A673 (cell line): Measurements from ENCODE around the gene RAB11A. TPM values are rescaled to one million over a fixed set of nuclear protein-coding genes. Genes with fewer than 3 reads are reported as not detected.

Experiments
- BruUV-seq: library from RNA; stranded (reverse); fragments of 400-500 nt; replicated peaks from 2 replicates; lab custom pipeline; 2021; lab: Mats Ljungman, UMichigan
- CTCF ChIA-PET: fragments of 300-600 bp; sonication (Branson Sonifier 250); formaldehyde crosslinking; loops from one replicate; lab custom pipeline; 2022; ENCODE audit warnings: antibody characterized with exemption; lab: Charles Lee
- POLR2A ChIA-PET: fragments of 300-600 bp; sonication (Branson Sonifier 250); formaldehyde crosslinking; loops from one replicate; lab custom pipeline; 2022; ENCODE audit warnings: antibody characterized with exemption; ENCODE audit not compliant: low non-redundant PET; lab: Charles Lee
- DNase-seq: peaks from one replicate; pipeline ENCODE4 v3.0.0-alpha.2; 2015; ENCODE audit warnings: low spot score
- H3K27ac ChIP-seq: fragments of 200-600 bp; sonication (generic); 2 replicates; pipeline ENCODE4 v1.5.1; 2016; ENCODE audit warnings: mixed run types, low read depth, mild to moderate bottlenecking, mixed read lengths, antibody characterized with exemption, low read length; ENCODE audit not compliant: poor library complexity, severe bottlenecking
- H3K27me3 ChIP-seq: fragments of 200-600 bp; sonication (generic); replicated peaks from 2 replicates; pipeline ENCODE4 v1.6.1; 2017; ENCODE audit warnings: mixed run types, low read depth, mild to moderate bottlenecking, mixed read lengths, antibody characterized with exemption, low read length; ENCODE audit not compliant: insufficient read depth, poor library complexity
- H3K36me3 ChIP-seq: fragments of 200-600 bp; sonication (generic); 2 replicates; pipeline ENCODE4 v1.6.1; 2016; ENCODE audit warnings: mixed run types, mild to moderate bottlenecking, mixed read lengths, antibody characterized with exemption, low read length; ENCODE audit not compliant: insufficient read depth, poor library complexity, severe bottlenecking
- H3K4me1 ChIP-seq: fragments of 200-600 bp; sonication (generic); 2 replicates; pipeline ENCODE4 v1.6.1; 2017; ENCODE audit warnings: mixed run types, mild to moderate bottlenecking, mixed read lengths, antibody characterized with exemption, low read length; ENCODE audit not compliant: insufficient read depth, poor library complexity, severe bottlenecking
- H3K4me3 ChIP-seq: fragments of 200-600 bp; sonication (generic); 2 replicates; pipeline ENCODE4 v1.5.1; 2016; ENCODE audit warnings: low read depth, mixed run types, mild to moderate bottlenecking, mixed read lengths, low read length; ENCODE audit not compliant: poor library complexity, severe bottlenecking
- H3K9me3 ChIP-seq: fragments of 200-600 bp; sonication (generic); 2 replicates; pipeline ENCODE4 v1.6.1; 2016; ENCODE audit warnings: mixed run types, low read depth, mild to moderate bottlenecking, mixed read lengths, antibody characterized with exemption, low read length; ENCODE audit not compliant: poor library complexity, severe bottlenecking
- CTCF ChIP-seq: fragments of 300-800, 200-600 bp; sonication (generic); conservative IDR thresholded peaks from 2 replicates; pipeline ENCODE4 v1.5.1; 2017; ENCODE audit warnings: low read depth, mild to moderate bottlenecking, antibody characterized with exemption, low read length, moderate library complexity, mixed read lengths
- EZH2 ChIP-seq: fragments of 200-600 bp; sonication (generic); IDR thresholded peaks from 2 replicates; pipeline ENCODE4 v1.6.1; 2017; ENCODE audit warnings: borderline replicate concordance, low read depth, mild to moderate bottlenecking, mixed read lengths, antibody characterized with exemption, low read length; ENCODE audit not compliant: poor library complexity, severe bottlenecking
- intact Hi-C: fragments of 100-400 bp; cut with micrococcal nuclease; formaldehyde crosslinking; loops from one replicate; pipeline ENCODE4 v1.10.0; 2022; ENCODE audit not compliant: unreplicated experiment
- total RNA-seq: library from RNA; stranded (reverse); gene quantifications from 2 replicates; pipeline ENCODE4 v1.2.3, GENCODE V29; 2021

Gene RAB11A
- total RNA-seq, 1 experiment from 2014 or later: 227 TPM

GRCh38 chr15:65924004-65924403 is 54.7 kb downstream of the RAB11A start:
- BruUV-seq: no TSS peak
- intact Hi-C loops: no loop called here
- POLR2A ChIA-PET: no interaction called here

GRCh38 chr15:65925338-65925737 is 56.0 kb downstream of the RAB11A start:
- H3K27ac ChIP-seq: no peak overlapping the region
- DNase-seq: no peak
- POLR2A ChIA-PET: no interaction called here
- no peak for TF ChIP-seq EZH2
- no peak for TF ChIP-seq CTCF
- no peaks in the 10 kb centered on the region for H3K4me1 ChIP-seq
- H3K27me3 ChIP-seq: no peaks in the 10 kb centered on the region
- intact Hi-C loops: no loop called here
- CTCF ChIA-PET: no interaction called here
- no peaks in the 10 kb centered on the region for H3K36me3 ChIP-seq
- H3K9me3 ChIP-seq: no peaks in the 10 kb centered on the region
- no peak overlapping the region for H3K4me3 ChIP-seq
- BruUV-seq: no TSS peak

More at GRCh38 chr15:65924004-65924403, 54.7 kb downstream of the RAB11A start:
- Histone ChIP-seq H3K4me1 (no peaks in the 10 kb centered on the region), H3K36me3 (no peaks in the 10 kb centered on the region), H3K27ac (no peak overlapping the region), H3K27me3 (no peaks in the 10 kb centered on the region), H3K4me3 (no peak overlapping the region), H3K9me3 (no peaks in the 10 kb centered on the region)
- DNase-seq: no peak
- no peak for TF ChIP-seq EZH2
- TF ChIP-seq CTCF: no peak
- CTCF ChIA-PET: no interaction called here

- BruUV-seq: no TSS peak
- Histone ChIP-seq H3K36me3 (no peaks in the 10 kb centered on the region), H3K27me3 (no peaks in the 10 kb centered on the region), H3K27ac (no peak overlapping the region), H3K4me1 (no peaks in the 10 kb centered on the region), H3K4me3 (no peak overlapping the region), H3K9me3 (no peaks in the 10 kb centered on the region)
- TF ChIP-seq EZH2: no peak
- TF ChIP-seq CTCF: no peak
- intact Hi-C loops: no loop called here
- ChIA-PET POLR2A (no interaction called here), CTCF (no interaction called here)
- DNase-seq: no peak
These were observed 57.2 kb downstream of the RAB11A start for GRCh38 chr15:65926459-65926858.
